Fibroblast of skin of right quadriceps (primary cell): ENCODE results near the gene NEUROG1.
A peak's percentile ranks its signal among the peaks of the same experiment; 100 is the strongest.
"Not testable (repeated sequence)": the region's sequence is repeated elsewhere in the genome, so short reads cannot be mapped to it uniquely, and the experiment has no call there.

Experiments
- DNase-seq: peaks from one replicate; pipeline ENCODE4 v3.0.0-alpha.2; 2013

The NEUROG1 gene

GRCh38 chr5:135534609-135535419 lies 950 bp downstream of the NEUROG1 start:
- DNase-seq, result no peak

DNA sequence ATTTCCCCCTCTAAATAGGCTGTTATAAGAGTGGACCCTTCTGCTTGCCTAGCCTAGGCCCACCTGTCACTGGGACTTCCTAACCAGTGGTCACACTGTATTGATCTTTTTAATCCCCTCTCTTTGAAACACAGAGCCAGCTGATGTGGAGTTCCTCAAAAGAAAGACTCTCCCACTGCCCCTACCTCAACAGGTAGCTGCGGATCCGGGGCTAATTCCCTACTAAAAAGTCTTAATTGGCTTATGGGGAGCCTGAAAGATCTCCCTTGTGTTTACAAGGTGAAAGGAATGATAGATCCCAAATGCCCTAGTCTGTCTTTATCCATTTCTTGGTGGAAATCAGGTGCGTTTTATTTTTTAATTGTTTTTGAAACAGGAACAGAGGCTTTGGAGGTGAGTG lies 2.0 kb downstream of the NEUROG1 start:
- no peak for DNase-seq

GRCh38 chr5:135533334-135533733 lies 2.4 kb downstream of the NEUROG1 start:
- DNase-seq, result no peak

DNA sequence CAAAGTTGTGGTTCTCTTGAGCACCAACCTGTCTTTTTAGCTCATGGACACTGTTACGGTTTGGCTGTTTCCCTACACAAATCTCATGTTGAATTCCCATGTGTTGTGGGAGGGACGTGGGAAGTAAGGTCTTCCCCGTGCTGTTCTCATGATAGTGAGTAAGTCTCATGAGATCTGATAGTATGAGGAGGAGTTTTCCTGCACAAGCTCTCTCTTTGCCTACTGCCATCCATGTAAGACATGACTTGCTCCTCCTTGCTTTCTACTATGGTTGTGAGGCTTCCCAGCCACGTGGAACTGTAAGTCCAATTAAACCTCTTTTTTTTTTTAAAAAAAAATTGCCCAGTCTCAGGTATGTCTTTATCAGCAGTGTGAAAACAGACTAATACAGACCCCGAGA lies 6.2 kb downstream of the NEUROG1 start:
- DNase-seq, result not testable (repeated sequence)

DNA sequence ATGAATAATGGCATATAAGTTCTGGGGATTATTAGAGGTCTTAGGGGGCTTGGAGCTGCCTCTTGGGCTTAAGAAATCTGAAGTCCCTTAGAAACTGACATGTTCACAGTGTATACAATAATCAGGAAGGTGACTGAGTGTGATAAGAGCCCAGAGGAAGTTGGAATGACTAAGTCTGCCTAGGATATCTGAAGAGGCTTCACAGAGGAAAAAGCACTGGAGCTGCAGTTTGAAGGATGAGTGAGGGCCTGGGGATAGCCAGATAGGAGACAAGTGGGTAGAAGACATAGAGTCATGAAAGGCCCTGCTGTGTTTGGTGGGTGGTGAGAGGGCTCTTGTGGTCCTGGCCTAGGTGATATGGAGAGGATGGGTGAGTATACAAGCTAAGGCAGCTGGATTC lies 8.8 kb downstream of the NEUROG1 start:
- DNase-seq, result no peak

DNA sequence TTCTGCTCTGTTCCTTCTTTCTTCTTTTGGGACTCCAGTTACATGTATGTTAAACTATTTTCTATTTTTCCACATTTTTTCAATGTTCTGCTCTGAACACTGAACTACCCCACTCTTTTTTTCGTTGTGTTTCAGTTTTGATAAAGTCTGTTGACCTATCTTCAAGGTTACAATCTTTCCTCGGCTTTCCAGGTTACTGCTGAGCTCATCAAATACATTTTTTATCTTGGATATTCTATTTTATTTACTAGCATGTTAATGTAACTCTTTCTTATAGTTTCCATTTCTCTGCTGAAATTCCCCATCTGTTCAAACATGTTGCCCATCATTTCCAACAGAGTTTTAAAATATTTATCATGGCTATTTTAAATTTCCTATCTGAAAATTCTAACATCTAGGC lies 13.8 kb downstream of the NEUROG1 start:
- no peak for DNase-seq

DNA sequence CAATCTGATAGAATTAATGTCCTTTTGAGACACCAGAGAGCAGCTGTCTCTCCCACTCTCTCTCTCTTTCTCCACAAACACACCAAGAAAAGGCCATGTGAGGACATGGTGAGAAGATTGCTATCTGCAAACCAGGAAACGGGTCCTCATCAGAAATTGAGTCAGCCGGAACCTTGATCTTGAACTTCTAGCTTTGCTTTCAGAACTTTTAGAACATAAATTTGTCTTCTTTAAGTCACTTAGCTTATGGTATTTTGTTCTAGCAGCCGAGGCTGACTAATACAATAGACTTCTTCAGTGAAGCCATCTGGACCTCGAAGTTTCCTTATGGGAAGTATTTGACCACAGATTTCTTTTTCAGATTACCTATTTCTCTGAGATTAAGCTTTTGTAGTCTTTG lies 18.1 kb downstream of the NEUROG1 start:
- DNase-seq, result no peak

- no peak for DNase-seq
These were observed 21.6 kb downstream of the NEUROG1 start for GRCh38 chr5:135514116-135514515.

DNA sequence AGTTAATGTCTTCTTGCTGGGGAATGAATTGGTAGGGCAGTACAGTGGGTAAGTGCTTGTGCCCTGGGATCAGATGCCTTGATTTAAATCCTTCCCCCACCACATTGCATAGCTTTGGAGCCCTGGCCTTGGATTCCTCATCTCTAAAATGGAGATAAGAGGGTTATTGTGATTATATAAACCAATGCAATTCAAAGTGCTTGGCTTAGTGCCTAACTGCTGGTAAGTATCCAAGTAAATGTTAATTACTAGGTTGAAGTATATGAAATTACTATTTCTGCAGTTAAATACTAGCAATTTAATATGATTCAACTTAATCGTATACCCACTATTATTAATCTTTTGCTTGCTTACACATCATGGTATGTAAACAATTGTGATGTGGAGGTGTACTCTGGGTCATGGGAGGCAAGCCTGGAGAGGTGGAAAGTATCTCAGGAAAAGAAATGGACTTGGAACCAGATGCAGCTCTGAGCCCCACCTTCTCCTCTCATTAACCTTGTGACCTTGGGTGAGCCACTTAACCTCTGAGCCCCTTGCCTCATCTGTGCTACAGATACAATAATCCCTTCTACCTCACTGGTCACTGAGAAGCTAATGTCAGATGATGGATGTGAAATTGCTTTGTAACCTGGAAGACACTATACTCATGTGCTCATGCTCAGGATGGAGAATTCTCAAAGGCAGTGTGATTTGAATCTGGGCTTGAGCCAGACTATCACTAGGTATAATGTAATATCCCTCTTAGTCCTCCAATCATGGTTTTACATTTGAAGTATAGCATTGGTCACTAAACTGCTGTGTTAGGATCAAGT lies 23.8 kb downstream of the NEUROG1 start:
- no peak for DNase-seq

DNA sequence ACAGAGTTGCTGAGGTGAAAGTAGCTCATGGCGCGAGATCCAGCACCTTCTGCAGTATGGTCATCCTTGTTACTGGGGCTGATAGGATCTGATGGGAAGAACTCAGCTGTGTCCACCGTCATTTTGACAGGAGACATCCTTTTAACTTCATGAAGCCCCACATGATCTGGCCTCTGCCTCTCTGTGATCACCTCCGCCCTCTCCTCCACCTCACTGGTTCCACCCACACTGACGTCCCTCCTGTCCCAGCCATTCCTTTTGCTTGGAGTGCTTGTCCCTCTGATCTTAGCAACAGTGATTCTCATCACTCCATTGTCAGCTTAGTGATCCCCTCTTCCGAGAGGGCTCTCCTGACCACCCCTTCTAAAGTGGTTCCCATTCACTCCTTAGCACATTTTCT lies 25.8 kb downstream of the NEUROG1 start:
- no peak for DNase-seq

DNA sequence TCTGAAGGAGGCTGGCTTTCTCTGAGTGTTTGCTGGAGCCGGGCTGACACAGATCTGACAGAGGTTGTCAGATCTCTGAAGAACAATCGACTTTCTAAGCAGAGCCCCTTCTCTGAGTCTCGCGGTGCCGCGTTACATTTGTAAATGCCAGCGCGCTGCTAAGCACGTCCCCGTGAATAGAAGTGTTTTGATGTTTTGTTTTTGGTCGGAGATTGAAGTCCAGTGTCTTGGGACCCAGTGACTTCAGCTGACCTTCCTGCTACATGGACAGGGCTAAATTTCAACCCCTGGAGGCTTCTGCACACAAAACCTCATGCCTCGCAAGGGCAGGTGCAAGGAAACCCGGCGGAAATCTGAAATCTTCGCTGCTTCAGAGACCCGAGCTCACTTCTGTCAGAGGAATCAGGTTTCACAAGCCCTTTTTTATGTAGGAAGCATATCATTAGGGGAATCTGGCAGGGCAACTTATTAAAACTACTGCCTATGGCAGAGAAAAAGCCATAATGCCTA lies 27.2 kb downstream of the NEUROG1 start:
- DNase-seq, result no peak

DNA sequence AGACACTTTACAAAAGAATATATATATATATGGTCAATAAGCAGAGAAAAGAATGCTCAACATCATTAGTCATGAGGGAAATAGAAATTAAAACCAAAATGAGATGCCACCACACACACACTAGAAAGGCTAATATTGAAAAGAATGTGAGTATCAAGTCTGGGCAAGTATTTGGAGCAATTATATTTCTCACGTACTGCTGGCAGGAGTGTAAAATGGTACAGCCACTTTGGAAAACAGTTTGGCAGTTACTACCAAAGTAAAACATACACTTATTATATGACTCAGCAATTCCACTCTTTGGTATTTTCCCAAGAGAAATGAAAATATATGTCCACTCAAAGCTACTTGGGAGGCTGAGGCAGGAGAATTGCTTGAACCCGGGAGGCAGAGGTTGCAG lies 29.8 kb downstream of the NEUROG1 start:
- DNase-seq, result peak; percentile 29

DNA sequence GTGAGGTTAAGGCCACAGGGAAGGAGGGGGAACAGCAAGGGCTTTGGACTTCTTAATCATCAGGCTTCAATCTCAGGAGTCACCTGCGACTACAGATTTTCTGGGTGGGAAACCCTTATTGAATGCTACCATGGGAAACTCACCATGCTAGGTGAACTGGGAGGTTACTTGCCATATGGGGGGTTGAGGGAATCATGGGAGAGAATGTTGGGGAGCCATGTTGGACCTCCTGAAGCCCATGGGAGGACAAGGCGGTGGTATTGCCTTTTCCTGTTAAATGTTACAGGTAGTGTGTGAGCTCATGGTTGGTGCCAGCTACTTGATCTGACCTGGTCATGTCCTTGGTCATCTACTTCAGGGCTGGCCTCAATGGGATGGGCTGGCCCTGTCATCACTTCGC lies 31.4 kb downstream of the NEUROG1 start:
- DNase-seq, result no peak

DNA sequence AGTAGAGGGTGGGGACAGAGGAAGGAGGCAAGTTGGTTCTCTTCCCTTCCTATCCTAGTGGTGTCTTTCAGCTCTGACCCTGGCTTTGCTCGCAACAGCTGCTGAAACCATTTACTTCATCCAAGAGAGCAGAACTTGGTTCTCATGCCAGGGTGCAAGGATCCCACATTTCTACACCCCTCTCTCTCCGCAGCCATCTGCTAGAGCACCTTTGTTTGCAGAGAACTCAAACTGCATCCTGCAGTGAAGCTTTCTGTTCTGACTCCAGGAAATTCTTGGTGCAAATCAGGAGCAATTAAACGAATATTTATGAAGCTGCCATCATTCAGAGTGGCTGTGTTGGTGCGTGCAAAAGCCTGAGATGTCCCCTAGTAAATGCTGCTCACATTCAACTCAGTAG lies 31.9 kb downstream of the NEUROG1 start:
- DNase-seq, result no peak

DNA sequence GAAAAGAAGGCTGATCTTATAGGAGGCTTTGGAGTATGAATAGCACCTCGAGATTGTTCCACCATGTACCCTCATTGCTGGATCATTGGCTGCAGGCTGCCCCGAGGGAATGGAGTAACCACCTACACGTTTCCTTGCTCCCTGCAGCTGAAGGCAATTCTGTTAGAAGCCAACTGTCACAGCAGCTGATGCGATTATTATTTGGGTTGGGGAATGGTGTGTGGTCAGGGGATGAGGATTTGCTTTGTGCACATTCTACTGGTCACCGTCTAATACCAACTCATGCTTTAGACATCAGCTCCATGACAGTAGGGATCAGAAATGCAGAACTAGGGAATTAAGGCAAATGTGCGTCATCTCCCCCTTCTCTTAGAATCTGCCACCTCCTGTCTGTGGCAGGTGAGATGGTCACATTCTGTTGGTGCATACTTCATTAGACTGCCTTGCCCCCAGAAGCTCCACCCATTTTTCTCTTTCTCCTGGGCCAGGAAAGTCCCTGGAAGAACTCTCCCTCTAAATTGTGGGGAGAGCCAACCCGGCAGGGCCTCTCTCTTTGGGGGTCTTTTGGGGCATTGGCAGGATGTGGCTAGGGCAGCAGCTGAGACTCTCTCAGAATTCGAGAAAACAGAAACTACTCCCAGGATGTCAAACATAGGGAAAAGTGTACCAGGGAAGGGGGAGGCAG lies 32.8 kb downstream of the NEUROG1 start:
- DNase-seq, result no peak

DNA sequence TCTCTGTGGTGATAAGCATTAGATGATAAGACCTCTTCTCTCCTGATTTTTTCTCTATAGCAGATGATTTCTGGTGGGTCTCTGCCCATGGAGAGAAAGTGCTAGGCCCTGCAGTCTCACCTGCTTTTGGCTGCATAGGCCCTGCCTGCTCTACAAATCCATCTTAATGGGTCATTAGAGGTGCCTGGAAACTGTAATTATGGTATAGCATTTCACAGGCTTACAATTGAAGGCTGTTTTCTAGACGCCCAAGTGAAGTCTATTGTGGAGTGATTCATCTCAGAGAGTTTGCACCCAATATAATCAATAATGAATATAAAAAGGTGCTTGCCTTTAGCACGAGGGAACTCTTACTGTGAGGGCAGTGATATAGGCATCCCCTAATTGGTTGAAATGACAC lies 33.8 kb downstream of the NEUROG1 start:
- DNase-seq, result no peak

DNA sequence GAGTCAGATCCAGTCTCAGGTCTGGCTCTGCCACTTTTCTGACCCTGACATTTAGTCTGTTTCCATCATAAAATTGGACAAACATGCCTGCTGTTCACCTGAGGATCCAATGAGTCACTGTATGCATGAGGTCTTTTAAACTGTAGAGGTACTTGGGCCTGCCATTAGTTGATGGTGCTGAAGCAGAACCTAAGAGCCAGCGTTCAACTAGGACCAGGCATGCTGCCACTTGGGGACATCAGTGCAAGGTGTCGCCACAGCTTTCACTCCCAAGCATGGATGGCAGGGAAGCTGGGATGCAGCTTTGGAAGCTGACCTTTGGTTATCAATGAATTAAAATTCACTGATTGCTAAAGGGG lies 37.1 kb downstream of the NEUROG1 start:
- no peak for DNase-seq

GRCh38 chr5:135497971-135498636 lies 37.7 kb downstream of the NEUROG1 start:
- DNase-seq, result no peak

- not testable (repeated sequence) for DNase-seq
These were observed 40.2 kb downstream of the NEUROG1 start for GRCh38 chr5:135495531-135495930.

DNA sequence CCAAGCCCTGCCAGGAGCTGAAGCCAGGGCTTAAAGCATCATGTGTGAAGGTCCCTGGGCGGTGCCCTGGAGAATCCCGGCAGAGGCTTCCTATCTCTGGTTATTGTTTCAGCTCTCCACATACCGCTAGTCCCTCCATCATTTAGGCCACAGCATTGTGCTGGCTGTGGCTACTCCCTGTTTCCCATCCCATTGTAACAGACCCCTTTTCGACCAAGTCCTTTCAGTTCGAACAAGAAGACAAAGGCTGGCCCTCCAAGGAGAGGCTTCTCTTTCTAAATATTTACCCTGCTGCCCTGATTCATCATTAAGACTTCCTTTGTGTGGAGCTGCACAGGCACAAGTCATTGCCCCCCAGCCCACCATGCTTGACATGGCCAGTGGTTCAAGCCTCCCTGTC lies 41.6 kb downstream of the NEUROG1 start:
- DNase-seq, result no peak

DNA sequence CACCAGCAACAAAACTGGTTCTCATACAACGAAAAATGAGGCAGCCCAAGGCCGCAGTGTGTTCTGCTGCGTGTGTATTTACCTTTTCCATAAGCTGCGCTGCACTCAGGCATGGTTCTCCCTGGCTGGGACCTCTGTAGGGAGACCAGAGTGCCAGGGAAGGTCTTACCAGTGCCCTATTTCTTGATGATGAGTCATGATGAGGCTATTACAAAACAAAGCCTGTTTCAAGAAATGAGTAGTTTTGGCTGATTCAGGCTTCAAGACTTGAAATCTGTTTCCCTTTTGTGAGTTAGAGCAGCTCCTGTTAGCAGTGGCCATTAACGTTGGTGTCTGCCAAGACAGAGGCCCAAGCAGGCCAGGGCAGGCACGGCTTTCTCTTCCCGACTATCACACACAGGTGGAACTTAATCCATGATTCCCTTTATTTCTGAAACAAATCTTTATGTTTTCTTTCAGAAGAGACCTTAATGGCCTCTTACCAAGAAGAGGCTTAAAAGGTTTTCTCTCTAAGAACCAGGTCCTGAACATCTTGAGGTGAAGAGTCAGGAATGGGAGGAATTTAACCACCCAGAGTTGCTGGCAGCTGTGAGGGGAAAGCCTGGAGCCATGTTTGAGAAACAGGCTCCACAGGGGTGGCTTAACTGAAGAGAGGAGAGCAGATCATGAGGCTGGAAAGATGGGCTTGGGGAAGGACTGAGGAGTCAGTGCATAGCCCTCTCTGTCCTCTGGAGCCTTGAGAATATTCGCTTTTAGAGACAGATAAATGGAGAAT lies 42.2 kb downstream of the NEUROG1 start:
- peak; percentile 78 for DNase-seq

DNA sequence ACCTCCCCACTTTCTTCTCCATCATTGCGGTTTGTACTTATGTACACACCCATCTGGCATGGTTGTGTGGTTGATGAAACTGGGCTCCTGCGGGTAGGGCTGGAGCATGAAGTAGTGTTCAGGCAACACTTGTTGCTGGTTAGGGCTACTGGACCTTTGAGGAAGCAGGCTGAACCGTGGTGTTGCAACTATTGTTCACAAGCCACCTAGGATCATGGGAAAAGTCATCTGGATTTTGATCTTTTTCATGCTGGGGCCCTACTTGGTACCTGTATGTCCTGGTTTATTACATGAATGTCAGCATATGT lies 43.5 kb downstream of the NEUROG1 start:
- no peak for DNase-seq
